Transverse colon (tissue), 3 donors: ENCODE measurements around the gene COX17.

ENCODE experiments used
- EP300 ChIP-seq: sonication (generic); formaldehyde crosslinking; IDR thresholded peaks from one replicate; pipeline ENCODE4 v1.6.1; 2017; ENCODE audit warnings: antibody characterized with exemption, low read depth
- TF ChIP-seq, protein P1 (sequence below), 5 experiments: fragments of 200-600 bp in 3 of 5; fragments of 450-650 bp in 2 of 5; sonication (generic) in 3 of 5; IDR thresholded peaks; 1 replicate in 2 of 5; 2 replicates in 3 of 5; pipeline ENCODE4 v1.5.1; 2016 to 2017; ENCODE audit warnings: antibody characterized with exemption in 5 of 5, inconsistent platforms in 3 of 5, mild to moderate bottlenecking in 2 of 5, moderate library complexity in 1 of 5

DNA sequence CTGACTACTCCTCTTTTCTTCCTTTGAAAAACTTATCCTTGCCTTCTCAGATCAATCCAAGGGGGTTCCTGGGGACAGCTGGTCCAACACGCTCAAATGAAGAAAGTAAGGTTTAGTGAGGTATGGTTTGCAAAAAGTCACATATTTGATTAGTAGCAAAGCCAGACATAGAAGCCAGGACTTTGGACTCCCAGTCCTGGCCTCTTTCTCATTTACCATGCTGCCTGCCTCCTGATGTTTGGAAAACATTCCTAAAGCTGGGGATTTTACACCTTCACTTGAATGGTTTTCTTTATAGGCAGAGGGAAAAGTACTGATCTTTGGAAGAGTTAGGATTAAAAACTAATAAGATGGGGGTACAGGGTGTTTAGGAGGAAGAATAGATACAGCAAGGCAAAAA is 31.4 kb downstream of the COX17 start:
- no peak for TF ChIP-seq EP300
- TF ChIP-seq, protein P1, sequence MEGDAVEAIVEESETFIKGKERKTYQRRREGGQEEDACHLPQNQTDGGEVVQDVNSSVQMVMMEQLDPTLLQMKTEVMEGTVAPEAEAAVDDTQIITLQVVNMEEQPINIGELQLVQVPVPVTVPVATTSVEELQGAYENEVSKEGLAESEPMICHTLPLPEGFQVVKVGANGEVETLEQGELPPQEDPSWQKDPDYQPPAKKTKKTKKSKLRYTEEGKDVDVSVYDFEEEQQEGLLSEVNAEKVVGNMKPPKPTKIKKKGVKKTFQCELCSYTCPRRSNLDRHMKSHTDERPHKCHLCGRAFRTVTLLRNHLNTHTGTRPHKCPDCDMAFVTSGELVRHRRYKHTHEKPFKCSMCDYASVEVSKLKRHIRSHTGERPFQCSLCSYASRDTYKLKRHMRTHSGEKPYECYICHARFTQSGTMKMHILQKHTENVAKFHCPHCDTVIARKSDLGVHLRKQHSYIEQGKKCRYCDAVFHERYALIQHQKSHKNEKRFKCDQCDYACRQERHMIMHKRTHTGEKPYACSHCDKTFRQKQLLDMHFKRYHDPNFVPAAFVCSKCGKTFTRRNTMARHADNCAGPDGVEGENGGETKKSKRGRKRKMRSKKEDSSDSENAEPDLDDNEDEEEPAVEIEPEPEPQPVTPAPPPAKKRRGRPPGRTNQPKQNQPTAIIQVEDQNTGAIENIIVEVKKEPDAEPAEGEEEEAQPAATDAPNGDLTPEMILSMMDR (IDR thresholded peaks at IDR 0.05): no peak
